ENCODE measurements around the gene FRS2.
"Not testable (repeated sequence)": the region's sequence is repeated elsewhere in the genome, so short reads cannot be mapped to it uniquely, and the experiment has no call there.

Gene FRS2

GRCh38 chr12:69437073-69437472 lies 33.1 kb upstream of the FRS2 start:
- H3K9me3 ChIP-seq (ENCODE audit: control insufficient read depth, insufficient read depth, low read length) = no peaks in the 10 kb centered on the region; the same call in 1 of the 2 replicates
- no peaks in the 10 kb centered on the region for H3K36me3 ChIP-seq (ENCODE audit: control insufficient read depth, insufficient read depth, low read length)
- no peak overlapping the region for H3K4me3 ChIP-seq (ENCODE audit: low read length)
- no CpG with 5 or more reads among the region's 2 CpGs for WGBS (ENCODE audit: insufficient coverage, insufficient read length)
- H3K4me1 ChIP-seq (ENCODE audit: control insufficient read depth, insufficient read depth, low read length) = no peaks in the 10 kb centered on the region
- H3K27me3 ChIP-seq (ENCODE audit: control insufficient read depth, insufficient read depth, low read length) = no peaks in the 10 kb centered on the region
- no peak overlapping the region for H3K27ac ChIP-seq (ENCODE audit: low read length)
- DNase-seq (ENCODE audit: low read depth, low spot score) = no peak

- Histone ChIP-seq H3K4me3 (ENCODE audit: low read length) (no peak overlapping the region), H3K4me1 (ENCODE audit: control insufficient read depth, insufficient read depth, low read length) (no peaks in the 10 kb centered on the region), H3K27ac (ENCODE audit: low read length) (no peak overlapping the region), H3K9me3 (ENCODE audit: control insufficient read depth, insufficient read depth, low read length) (no peaks in the 10 kb centered on the region; the same call in 1 of the 2 replicates), H3K36me3 (ENCODE audit: control insufficient read depth, insufficient read depth, low read length) (no peaks in the 10 kb centered on the region), H3K27me3 (ENCODE audit: control insufficient read depth, insufficient read depth, low read length) (no peaks in the 10 kb centered on the region)
- no CpG with 5 or more reads among the region's 3 CpGs for WGBS (ENCODE audit: insufficient coverage, insufficient read length)
- DNase-seq (ENCODE audit: low read depth, low spot score) = no peak
These were observed 31.6 kb upstream of the FRS2 start for GRCh38 chr12:69438539-69438938.

- H3K9me3 ChIP-seq (ENCODE audit: control insufficient read depth, insufficient read depth, low read length) = no peaks in the 10 kb centered on the region; the same call in 1 of the 2 replicates
- H3K36me3 ChIP-seq (ENCODE audit: control insufficient read depth, insufficient read depth, low read length) = no peaks in the 10 kb centered on the region
- no peak overlapping the region for H3K4me3 ChIP-seq (ENCODE audit: low read length)
- WGBS (ENCODE audit: insufficient coverage, insufficient read length) = no CpG with 5 or more reads among the region's 3 CpGs
- no peak overlapping the region for H3K27ac ChIP-seq (ENCODE audit: low read length)
- no peaks in the 10 kb centered on the region for H3K4me1 ChIP-seq (ENCODE audit: control insufficient read depth, insufficient read depth, low read length)
- no peaks in the 10 kb centered on the region for H3K27me3 ChIP-seq (ENCODE audit: control insufficient read depth, insufficient read depth, low read length)
- DNase-seq (ENCODE audit: low read depth, low spot score) = no peak
These were observed 30.2 kb upstream of the FRS2 start for GRCh38 chr12:69440016-69440415.

- H3K9me3 ChIP-seq (ENCODE audit: control insufficient read depth, insufficient read depth, low read length) = no peaks in the 10 kb centered on the region
- WGBS (ENCODE audit: insufficient coverage, insufficient read length) = no CpG with 5 or more reads among the region's 2 CpGs
- no peak for DNase-seq (ENCODE audit: low read depth, low spot score)
These were observed 29.3 kb upstream of the FRS2 start for GRCh38 chr12:69440886-69441285.

GRCh38 chr12:69442894-69443293 lies 27.3 kb upstream of the FRS2 start:
- WGBS (ENCODE audit: insufficient coverage, insufficient read length) = no CpG with 5 or more reads among the region's 3 CpGs
- DNase-seq (ENCODE audit: low read depth, low spot score) = no peak
- H3K27ac ChIP-seq (ENCODE audit: low read length) = no peak overlapping the region
- no peaks in the 10 kb centered on the region for H3K36me3 ChIP-seq (ENCODE audit: control insufficient read depth, insufficient read depth, low read length)
- no peak overlapping the region for H3K4me3 ChIP-seq (ENCODE audit: low read length)
- H3K9me3 ChIP-seq (ENCODE audit: control insufficient read depth, insufficient read depth, low read length) = no peaks in the 10 kb centered on the region
- no peaks in the 10 kb centered on the region for H3K27me3 ChIP-seq (ENCODE audit: control insufficient read depth, insufficient read depth, low read length)
- H3K4me1 ChIP-seq (ENCODE audit: control insufficient read depth, insufficient read depth, low read length) = no peaks in the 10 kb centered on the region

More at GRCh38 chr12:69440886-69441285, 29.3 kb upstream of the FRS2 start:
- Histone ChIP-seq H3K27ac (ENCODE audit: low read length) (no peak overlapping the region), H3K4me1 (ENCODE audit: control insufficient read depth, insufficient read depth, low read length) (no peaks in the 10 kb centered on the region), H3K4me3 (ENCODE audit: low read length) (no peak overlapping the region), H3K27me3 (ENCODE audit: control insufficient read depth, insufficient read depth, low read length) (no peaks in the 10 kb centered on the region), H3K36me3 (ENCODE audit: control insufficient read depth, insufficient read depth, low read length) (no peaks in the 10 kb centered on the region)

- H3K4me3 ChIP-seq (ENCODE audit: low read length) = no peak overlapping the region
- WGBS (ENCODE audit: insufficient coverage, insufficient read length) = no CpG with 5 or more reads among the region's 5 CpGs
- H3K9me3 ChIP-seq (ENCODE audit: control insufficient read depth, insufficient read depth, low read length) = no peaks in the 10 kb centered on the region
- DNase-seq (ENCODE audit: low read depth, low spot score) = no peak
- H3K27ac ChIP-seq (ENCODE audit: low read length) = no peak overlapping the region
- H3K4me1 ChIP-seq (ENCODE audit: control insufficient read depth, insufficient read depth, low read length) = no peaks in the 10 kb centered on the region
- H3K27me3 ChIP-seq (ENCODE audit: control insufficient read depth, insufficient read depth, low read length) = no peaks in the 10 kb centered on the region
- H3K36me3 ChIP-seq (ENCODE audit: control insufficient read depth, insufficient read depth, low read length) = no peaks in the 10 kb centered on the region
These were observed 26.3 kb upstream of the FRS2 start for GRCh38 chr12:69443916-69444315.

GRCh38 chr12:69447892-69448291 lies 22.3 kb upstream of the FRS2 start:
- Histone ChIP-seq H3K4me1 (ENCODE audit: control insufficient read depth, insufficient read depth, low read length) (no peaks in the 10 kb centered on the region), H3K27ac (ENCODE audit: low read length) (no peak overlapping the region), H3K36me3 (ENCODE audit: control insufficient read depth, insufficient read depth, low read length) (no peaks in the 10 kb centered on the region), H3K9me3 (ENCODE audit: control insufficient read depth, insufficient read depth, low read length) (no peaks in the 10 kb centered on the region), H3K27me3 (ENCODE audit: control insufficient read depth, insufficient read depth, low read length) (no peaks in the 10 kb centered on the region), H3K4me3 (ENCODE audit: low read length) (no peak overlapping the region)
- no CpG with 5 or more reads among the region's 1 CpG for WGBS (ENCODE audit: insufficient coverage, insufficient read length)
- no peak for DNase-seq (ENCODE audit: low read depth, low spot score)

GRCh38 chr12:69452598-69453132 lies 17.5 kb upstream of the FRS2 start:
- not testable (repeated sequence) for H3K4me3 ChIP-seq (ENCODE audit: low read length); H3K9me3 ChIP-seq (ENCODE audit: control insufficient read depth, insufficient read depth, low read length); H3K27me3 ChIP-seq (ENCODE audit: control insufficient read depth, insufficient read depth, low read length); DNase-seq (ENCODE audit: low read depth, low spot score); H3K36me3 ChIP-seq (ENCODE audit: control insufficient read depth, insufficient read depth, low read length); H3K27ac ChIP-seq (ENCODE audit: low read length); H3K4me1 ChIP-seq (ENCODE audit: control insufficient read depth, insufficient read depth, low read length)
- no CpG with 5 or more reads among the region's 12 CpGs for WGBS (ENCODE audit: insufficient coverage, insufficient read length)

GRCh38 chr12:69456239-69456638 lies 13.9 kb upstream of the FRS2 start:
- Histone ChIP-seq H3K27ac (ENCODE audit: low read length) (no peak overlapping the region), H3K4me3 (ENCODE audit: low read length) (no peak overlapping the region), H3K36me3 (ENCODE audit: control insufficient read depth, insufficient read depth, low read length) (no peaks in the 10 kb centered on the region), H3K27me3 (ENCODE audit: control insufficient read depth, insufficient read depth, low read length) (no peaks in the 10 kb centered on the region), H3K4me1 (ENCODE audit: control insufficient read depth, insufficient read depth, low read length) (no peaks in the 10 kb centered on the region), H3K9me3 (ENCODE audit: control insufficient read depth, insufficient read depth, low read length) (no peaks in the 10 kb centered on the region)
- no peak for DNase-seq (ENCODE audit: low read depth, low spot score)

- H3K4me3 ChIP-seq (ENCODE audit: low read length) = no peak overlapping the region
- no peaks in the 10 kb centered on the region for H3K4me1 ChIP-seq (ENCODE audit: control insufficient read depth, insufficient read depth, low read length)
- no peak overlapping the region for H3K27ac ChIP-seq (ENCODE audit: low read length)
- H3K9me3 ChIP-seq (ENCODE audit: control insufficient read depth, insufficient read depth, low read length) = no peaks in the 10 kb centered on the region
- H3K27me3 ChIP-seq (ENCODE audit: control insufficient read depth, insufficient read depth, low read length) = no peaks in the 10 kb centered on the region
- no peak for DNase-seq (ENCODE audit: low read depth, low spot score)
- no peaks in the 10 kb centered on the region for H3K36me3 ChIP-seq (ENCODE audit: control insufficient read depth, insufficient read depth, low read length)
- no CpG with 5 or more reads among the region's 3 CpGs for WGBS (ENCODE audit: insufficient coverage, insufficient read length)
These were observed 12.8 kb upstream of the FRS2 start for GRCh38 chr12:69457433-69457832.

GRCh38 chr12:69459477-69459876 lies 10.7 kb upstream of the FRS2 start:
- Histone ChIP-seq H3K4me3 (ENCODE audit: low read length) (no peak overlapping the region), H3K36me3 (ENCODE audit: control insufficient read depth, insufficient read depth, low read length) (no peaks in the 10 kb centered on the region), H3K4me1 (ENCODE audit: control insufficient read depth, insufficient read depth, low read length) (no peaks in the 10 kb centered on the region), H3K27me3 (ENCODE audit: control insufficient read depth, insufficient read depth, low read length) (no peaks in the 10 kb centered on the region), H3K9me3 (ENCODE audit: control insufficient read depth, insufficient read depth, low read length) (no peaks in the 10 kb centered on the region), H3K27ac (ENCODE audit: low read length) (no peak overlapping the region)
- no peak for DNase-seq (ENCODE audit: low read depth, low spot score)
- no CpG with 5 or more reads among the region's 3 CpGs for WGBS (ENCODE audit: insufficient coverage, insufficient read length)
